Measurements from ENCODE around the gene KDM1B. TPM values are rescaled to one million over a fixed set of nuclear protein-coding genes. Genes with fewer than 3 reads are reported as not detected.

KDM1B gene
- total RNA-seq, 1 donor from 2014 or later = 46.8 TPM

DNA sequence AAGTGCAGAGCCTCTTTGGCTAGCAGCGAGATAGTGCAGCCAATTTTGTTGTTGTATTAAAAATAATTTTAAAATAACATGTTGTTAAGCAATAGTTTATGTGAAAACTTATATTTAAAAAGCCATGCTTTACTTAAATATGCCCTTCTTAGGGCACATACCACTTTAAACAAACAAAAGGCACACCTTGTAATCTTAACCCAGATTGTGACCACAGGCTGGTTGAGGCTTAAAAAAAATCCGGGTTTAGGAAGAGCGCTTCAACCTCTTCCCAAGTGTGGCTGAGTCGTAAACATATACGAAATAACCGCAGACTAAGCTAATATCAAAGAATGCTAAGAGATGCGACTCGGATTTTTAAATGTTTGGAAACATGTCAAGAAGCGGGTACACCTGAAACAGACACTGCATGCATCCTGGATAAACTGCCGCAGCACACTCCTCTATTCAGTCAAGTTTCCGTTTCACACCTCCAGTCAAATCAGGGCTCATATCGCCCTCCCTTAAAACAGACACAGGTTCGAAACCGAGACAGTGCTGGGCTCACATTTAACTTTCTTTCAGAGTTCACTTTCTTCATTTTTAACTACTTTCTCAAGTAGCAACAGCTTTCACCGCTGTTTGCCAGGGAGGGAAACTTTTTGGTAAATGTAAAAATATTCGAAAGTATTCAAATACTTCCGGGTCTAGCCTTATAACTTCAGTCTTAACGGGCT lies 107.6 kb downstream of the KDM1B start:
- DNase-seq = peak; percentile 27

DNA sequence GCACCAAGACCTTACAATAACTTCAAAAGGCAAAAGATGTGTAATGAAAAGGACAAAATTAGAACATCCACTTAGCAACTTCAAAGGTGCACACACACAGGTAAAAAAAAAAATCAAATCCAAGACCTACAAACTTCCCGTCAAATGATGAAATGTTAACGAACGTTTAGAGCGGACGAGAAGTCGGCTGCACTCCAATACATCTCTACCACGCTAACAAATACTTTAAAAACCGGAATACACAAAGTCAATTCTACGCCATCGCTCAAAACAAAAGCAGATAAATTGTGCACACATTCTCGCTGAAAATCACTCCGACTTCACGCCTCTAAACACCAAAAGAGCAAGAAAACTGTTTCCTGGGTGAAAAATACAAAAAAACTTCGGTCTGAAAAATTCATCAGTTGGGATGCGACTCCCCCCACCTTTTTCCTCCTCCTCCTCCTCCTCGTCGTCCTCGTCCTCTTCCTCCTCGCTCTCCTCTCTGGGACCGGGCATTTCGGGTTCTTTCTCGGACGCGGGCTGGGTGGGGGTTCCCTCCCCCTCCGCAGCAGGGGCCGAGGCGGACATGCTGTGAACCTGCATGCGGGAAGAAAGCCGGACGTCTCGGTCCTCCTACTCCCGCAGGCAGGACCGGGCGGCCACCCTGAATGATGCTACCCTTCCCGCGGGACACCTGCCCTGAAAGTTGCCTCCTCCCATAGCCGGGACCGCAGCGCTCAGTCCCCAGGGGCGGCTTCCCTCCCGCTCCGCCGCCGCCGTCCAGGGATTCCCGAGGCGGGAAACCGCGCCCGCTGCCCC lies 108.4 kb downstream of the KDM1B start:
- peak; percentile 59 for DNase-seq

DNA sequence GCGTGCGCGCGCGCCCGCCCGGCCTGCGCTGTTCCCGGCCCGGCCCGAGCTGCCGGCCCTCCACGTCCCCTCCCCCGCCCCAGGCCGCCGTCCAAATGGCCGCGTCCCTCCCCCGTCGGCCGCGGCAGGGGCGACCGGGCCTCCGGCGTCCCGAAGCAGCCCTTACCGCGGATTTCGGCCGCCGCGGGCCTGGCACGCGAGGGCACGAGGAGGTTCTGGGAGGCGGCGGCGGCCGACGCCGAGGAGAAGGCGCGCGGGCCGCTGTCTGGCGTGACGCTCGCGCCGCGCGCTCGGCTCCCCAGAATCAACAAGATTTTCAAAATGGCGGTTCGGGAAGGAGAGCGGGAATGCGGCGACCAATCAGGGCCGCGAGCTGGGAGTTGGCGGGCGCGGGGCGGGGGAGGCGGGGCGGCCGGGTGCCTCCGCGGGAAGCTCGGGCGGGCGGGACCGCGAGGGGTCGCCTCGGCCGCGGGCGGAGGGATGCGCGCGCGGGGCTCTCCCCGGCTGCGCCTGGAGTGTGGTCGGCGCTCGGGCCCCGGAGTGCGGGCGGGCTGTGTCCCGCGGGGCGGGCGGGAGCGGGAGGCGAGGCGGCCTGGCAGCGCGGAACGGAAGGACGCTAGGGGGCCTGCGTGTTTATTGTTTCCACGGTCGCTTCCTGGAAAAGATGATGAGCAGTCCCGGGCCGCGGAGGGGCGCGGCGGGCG lies 109.1 kb downstream of the KDM1B start, which contains the start of gene DEK:
TSS of gene DEK (minus strand) at position 312 of the 704 bp plus-strand sequence. CDS start 543 bp downstream, outside the sequence.
- DNase-seq = peak; percentile 96

DNA sequence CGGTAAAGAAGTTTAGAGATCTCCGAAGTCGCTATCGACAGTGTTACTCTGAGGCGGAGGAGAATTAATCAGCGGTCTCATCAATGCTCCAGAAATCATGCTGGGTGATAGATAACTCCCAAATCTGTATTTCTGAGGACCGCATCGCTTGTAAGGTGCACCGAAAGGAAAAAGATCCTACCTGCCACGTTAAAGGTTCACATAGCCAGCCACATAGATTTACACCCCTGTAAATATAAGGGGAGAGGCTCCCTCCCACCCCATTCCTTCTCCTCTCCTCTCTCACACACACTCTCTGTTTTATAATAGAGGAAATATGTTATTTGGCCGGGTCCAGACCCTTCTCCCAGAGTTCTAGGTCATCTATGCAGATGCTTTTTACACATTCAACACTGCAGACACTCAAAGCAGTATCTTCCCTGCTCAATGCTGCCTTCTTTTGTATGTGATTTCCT lies 109.7 kb downstream of the KDM1B start:
- DNase-seq = no peak

DNA sequence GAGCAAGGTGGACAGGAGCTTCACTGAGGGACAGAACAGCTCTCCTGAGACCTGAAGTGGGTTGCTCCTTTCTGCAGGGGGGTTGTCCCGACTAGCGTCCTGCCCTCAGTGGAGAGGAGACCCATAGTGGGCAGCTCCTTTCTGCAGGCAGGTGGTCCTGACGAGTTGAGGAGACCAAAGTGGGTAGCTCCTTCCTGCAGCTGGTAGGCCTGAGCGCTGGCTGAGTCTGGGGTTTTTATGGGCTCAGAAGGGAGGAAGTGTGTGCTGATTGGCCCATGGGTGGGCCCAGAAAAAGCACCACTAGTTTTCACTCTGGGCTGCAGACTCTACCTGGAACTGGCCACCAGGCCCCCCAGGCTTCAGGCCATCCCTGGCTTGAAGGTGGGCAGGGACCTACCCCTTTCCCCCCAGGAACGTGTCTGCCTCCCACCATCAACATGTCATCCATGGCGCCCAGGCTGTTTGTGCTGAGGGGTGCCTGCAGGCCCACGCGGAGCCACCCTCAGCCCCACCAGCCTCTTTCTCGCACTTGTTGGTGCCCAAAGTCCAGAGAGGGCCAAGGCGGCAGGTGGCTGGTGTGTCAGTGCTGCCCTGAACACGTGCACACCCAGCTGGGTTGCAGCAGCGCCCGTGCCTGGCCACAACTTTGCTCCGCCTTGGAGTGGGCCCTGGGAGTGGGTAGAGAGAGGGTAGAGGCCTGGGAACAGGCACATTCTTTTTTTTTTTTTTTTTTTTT lies 110.7 kb downstream of the KDM1B start:
- no peak for DNase-seq

DNA sequence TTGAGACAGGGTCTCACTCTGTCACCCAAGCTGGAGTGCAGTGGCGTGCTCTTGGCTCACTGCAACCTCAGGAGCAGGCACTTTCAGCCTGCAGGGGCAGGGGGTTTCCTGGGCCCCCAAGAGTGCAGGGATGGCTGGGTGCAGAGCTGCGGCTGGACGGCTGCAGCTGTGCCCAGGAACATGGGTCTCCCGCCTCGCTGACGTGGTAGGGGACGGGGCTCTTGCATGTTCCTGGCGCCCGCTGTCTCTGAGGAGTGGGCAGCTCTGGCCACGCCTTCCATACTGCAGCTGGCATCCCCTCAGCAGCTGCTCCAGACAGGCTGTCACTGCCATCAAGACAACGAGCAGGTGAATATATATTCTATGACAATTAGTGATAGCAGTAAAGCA lies 111.3 kb downstream of the KDM1B start:
- peak; percentile 62 for DNase-seq

DNA sequence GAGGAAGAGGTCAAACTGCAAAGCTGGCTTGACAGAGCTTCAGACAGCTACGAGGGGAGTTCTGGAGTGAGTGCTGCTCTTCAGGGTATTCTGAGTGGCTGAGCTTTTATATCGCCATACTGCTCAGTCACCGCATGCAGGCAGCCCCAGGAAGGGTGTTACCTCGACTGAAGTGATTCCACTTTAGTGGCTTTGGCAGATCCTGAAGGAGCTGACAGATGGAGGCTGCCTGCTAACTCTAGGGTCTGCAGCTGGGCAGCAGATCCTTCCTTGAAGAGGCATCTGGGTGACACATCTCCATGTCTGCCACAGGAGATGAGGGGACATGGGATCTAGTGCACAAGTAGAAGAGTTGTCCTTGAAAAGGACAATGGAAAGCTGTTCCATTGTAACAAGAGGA lies 112.8 kb downstream of the KDM1B start:
- DNase-seq = peak; percentile 62

DNA sequence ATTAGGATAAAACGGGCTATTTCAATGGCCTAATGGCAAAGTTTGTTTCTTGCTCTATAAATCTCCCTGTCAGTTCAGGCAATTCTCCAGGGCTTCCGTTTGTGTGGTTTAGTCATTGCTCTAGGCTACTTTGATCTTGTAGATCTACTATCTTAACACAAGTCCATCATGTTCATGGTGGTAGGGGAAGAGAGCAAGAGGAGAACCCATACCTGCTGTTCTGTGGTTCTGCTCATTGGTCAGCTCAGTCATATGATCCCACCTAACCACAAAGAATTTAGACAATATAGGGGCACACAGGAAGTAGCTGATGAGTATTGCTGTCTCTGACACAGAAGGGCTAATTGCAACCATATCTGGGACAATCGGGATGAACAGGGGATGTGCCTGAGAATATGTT lies 114.0 kb downstream of the KDM1B start:
- no peak for DNase-seq

DNA sequence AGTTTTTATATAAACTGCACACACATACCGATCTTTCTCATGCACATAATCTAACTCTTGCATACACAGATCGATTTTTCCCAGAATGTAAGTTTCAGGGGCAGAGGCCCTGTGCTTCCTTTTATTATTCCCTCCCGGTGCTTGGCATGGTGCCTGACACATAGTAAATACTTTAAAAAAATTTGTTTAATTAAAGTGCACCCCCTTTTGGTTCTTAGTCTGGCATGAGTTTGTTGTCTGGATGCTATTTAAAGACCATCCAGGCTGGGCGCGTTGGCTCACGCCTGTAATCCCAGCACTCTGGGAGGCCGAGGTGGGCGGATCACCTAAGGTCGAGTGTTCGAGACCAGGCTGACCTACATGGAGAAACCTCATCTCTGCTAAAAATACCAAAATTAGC lies 114.5 kb downstream of the KDM1B start:
- no peak for DNase-seq

DNA sequence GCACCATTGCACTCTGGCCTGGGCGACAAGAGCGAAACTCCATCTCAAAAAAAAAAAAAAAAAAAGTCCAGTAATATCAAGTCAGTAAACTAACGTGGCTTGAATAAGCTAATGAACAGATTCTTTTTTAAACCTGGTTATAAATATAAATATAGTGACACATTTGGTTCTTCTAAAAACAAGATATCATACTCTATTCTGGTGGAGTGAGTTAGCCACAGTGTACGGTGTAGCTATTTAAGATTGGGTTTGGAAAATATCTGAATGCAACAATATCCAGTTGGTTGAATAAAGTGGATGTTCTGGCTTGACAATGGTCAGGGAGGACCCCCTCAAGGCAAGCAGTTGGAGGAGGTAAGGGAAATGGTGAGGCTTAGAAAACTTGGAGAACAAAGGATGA lies 115.0 kb downstream of the KDM1B start:
- no peak for DNase-seq

Small RNA genes lying within 50 kb of the gene (small RNA-seq; reads per million reads assigned to genes)
- not detected for gene RF00019 (ENCODE audit: low replicate concordance)

Other genes starting within 250 kb of the KDM1B start
- gene KIF13A, start 167.8 kb upstream of the KDM1B start, total RNA-seq = 61.4 TPM
- gene NHLRC1, start 32.7 kb upstream of the KDM1B start, total RNA-seq = 3.2 TPM
- 4.2 TPM for gene TPMT, start 345 bp upstream of the KDM1B start, total RNA-seq
- gene DEK, start 109.1 kb downstream of the KDM1B start, total RNA-seq = 145 TPM
- gene RNF144B, start 231.9 kb downstream of the KDM1B start, total RNA-seq = 41.2 TPM

All from tongue (tissue), 3 donors.